Common myeloid progenitor, CD34-positive (primary cell): ENCODE data around the gene ZNF789.

Experiments
- CTCF ChIA-PET: fragments of 350-600 bp; sonication (Branson Sonifier 250); formaldehyde crosslinking; loops from one replicate; lab custom pipeline; 2021; ENCODE audit warnings: antibody characterized with exemption; lab: Charles Lee
- POLR2A ChIA-PET: fragments of 350-600 bp; sonication (Branson Sonifier 250); formaldehyde crosslinking; loops from one replicate; lab custom pipeline; 2021; ENCODE audit warnings: antibody characterized with exemption; lab: Charles Lee
- DNase-seq, 3 donors: peaks; one replicate each; pipeline versions ENCODE4 v3.0.0 to v3.0.0-alpha.2; 2013
- H3K27ac ChIP-seq, 2 experiments: 1 replicate in 1 of 2; 2 replicates in 1 of 2; pipeline ENCODE4 v1.7.0; 2013; ENCODE audit warnings: inconsistent platforms in 2 of 2, low read length in 2 of 2, mild to moderate bottlenecking in 2 of 2, low read depth in 1 of 2, moderate library complexity in 1 of 2; ENCODE audit not compliant: severe bottlenecking in 2 of 2, insufficient read depth in 1 of 2, poor library complexity in 1 of 2
- H3K27me3 ChIP-seq, 5 experiments: replicated peaks in 2 of 5; 1 replicate in 3 of 5; 2 replicates in 2 of 5; pipeline versions ENCODE4 v1.6.1 to v1.7.0; 2013; ENCODE audit warnings: low read length in 4 of 5, mild to moderate bottlenecking in 2 of 5, moderate library complexity in 2 of 5, inconsistent platforms in 1 of 5; ENCODE audit not compliant: insufficient read depth in 5 of 5, control insufficient read depth in 4 of 5
- H3K36me3 ChIP-seq, 4 experiments: 1 replicate in 2 of 4; 2 replicates in 2 of 4; pipeline versions ENCODE4 v1.6.1 to v1.7.0; 2013; ENCODE audit warnings: low read length in 3 of 4, control low read depth in 1 of 4, mild to moderate bottlenecking in 1 of 4; ENCODE audit not compliant: control insufficient read depth in 4 of 4, insufficient read depth in 4 of 4
- H3K4me1 ChIP-seq, 4 experiments: 1 replicate in 3 of 4; 2 replicates in 1 of 4; pipeline versions ENCODE4 v1.6.1 to v1.7.1; 2013; ENCODE audit warnings: low read length in 3 of 4, mild to moderate bottlenecking in 3 of 4, control low read depth in 1 of 4, inconsistent platforms in 1 of 4, moderate library complexity in 1 of 4; ENCODE audit not compliant: control insufficient read depth in 4 of 4, insufficient read depth in 4 of 4; ENCODE audit errors: control extremely low read depth in 1 of 4
- H3K4me3 ChIP-seq, 7 experiments: 1 replicate in 4 of 7; 2 replicates in 3 of 7; pipeline versions ENCODE4 v1.5.1 to v1.7.0; 2013; ENCODE audit warnings: mild to moderate bottlenecking in 7 of 7, low read length in 6 of 7, moderate library complexity in 6 of 7, inconsistent platforms in 2 of 7, low read depth in 2 of 7, control low read depth in 1 of 7; ENCODE audit not compliant: insufficient read depth in 4 of 7, control insufficient read depth in 1 of 7; ENCODE audit errors: extremely low read depth in 1 of 7
- H3K9me3 ChIP-seq, 5 experiments: 1 replicate in 4 of 5; 2 replicates in 1 of 5; pipeline versions ENCODE4 v1.6.1 to v1.7.1; 2013; ENCODE audit warnings: low read length in 4 of 5, mild to moderate bottlenecking in 2 of 5, inconsistent platforms in 1 of 5, low read depth in 1 of 5, moderate library complexity in 1 of 5; ENCODE audit not compliant: control insufficient read depth in 4 of 5, insufficient read depth in 2 of 5; ENCODE audit errors: control extremely low read depth in 1 of 5
- WGBS: methylation state at CpG from one replicate; pipeline ENCODE4 v1.1.5; 2013; ENCODE audit not compliant: insufficient coverage; 5-methylcytosine and 5-hydroxymethylcytosine counted together

ZNF789 gene

GRCh38 chr7:99457650-99458493 lies 14.8 kb upstream of the ZNF789 start:
- DNase-seq = no peak
- ChIA-PET CTCF (no interaction called here), POLR2A (no interaction called here)
- Histone ChIP-seq H3K27ac (no peak overlapping the region), H3K4me1 (no peaks in the 10 kb centered on the region), H3K4me3 (no peak overlapping the region), H3K27me3 (no peaks in the 10 kb centered on the region), H3K9me3 (peaks cover 0 to 2% (median 0%) of the 10 kb centered on the region in 5 experiments), H3K36me3 (peaks cover 3 to 90% (median 61%) of the 10 kb centered on the region in 4 experiments)
- 96% methylated on average over 24 of the region's 26 CpGs for WGBS

DNA sequence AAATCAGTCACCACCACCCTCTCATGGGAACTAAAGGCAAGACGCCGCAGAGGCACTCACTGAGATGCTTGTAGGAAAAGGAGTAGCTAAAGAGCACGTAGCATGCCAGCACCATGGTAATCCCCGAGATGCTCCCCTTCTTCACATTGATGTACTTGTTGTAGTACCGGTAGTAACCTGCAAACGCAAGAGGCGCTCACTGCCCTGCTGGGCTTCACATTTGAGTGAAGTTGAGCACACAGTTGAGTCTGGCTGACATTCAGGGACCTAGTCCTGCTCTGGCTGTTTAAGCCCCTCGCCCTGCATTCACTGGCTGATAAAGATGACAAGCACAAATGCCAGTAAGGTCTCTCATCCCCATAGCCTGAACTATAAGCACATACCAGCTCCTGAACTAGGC lies 13.6 kb upstream of the ZNF789 start:
- ChIA-PET POLR2A (no interaction called here), CTCF (interaction anchor here (1.5 kb wide), 2 partner anchors 15 to 41 kb away, joined by 5 read pairs; partner anchors contain the start of gene ZNF394)

GRCh38 chr7:99460651-99461050 lies 12.0 kb upstream of the ZNF789 start:
- 99% methylated on average over 11 of the region's 11 CpGs for WGBS
- POLR2A ChIA-PET = no interaction called here
- Histone ChIP-seq H3K27ac (no peak overlapping the region), H3K27me3 (no peaks in the 10 kb centered on the region), H3K36me3 (peaks cover 5 to 73% (median 49%) of the 10 kb centered on the region in 4 experiments), H3K9me3 (no peaks in the 10 kb centered on the region), H3K4me1 (peaks cover 2 to 13% (median 10%) of the 10 kb centered on the region in 4 experiments), H3K4me3 (no peak overlapping the region)
- CTCF ChIA-PET = interaction anchor here (1.1 to 1.5 kb wide), 3 partner anchors 11 to 40 kb away, joined by 3 to 5 read pairs (median 4); partner anchors contain the start of gene ZNF394
- DNase-seq = no peak

More for the DNA sequence above, 13.6 kb upstream of the ZNF789 start:
- 98% methylated on average over 8 of the region's 8 CpGs for WGBS
- Histone ChIP-seq H3K9me3 (peaks cover 0 to 2% (median 0%) of the 10 kb centered on the region in 5 experiments), H3K27me3 (no peaks in the 10 kb centered on the region), H3K27ac (no peak overlapping the region), H3K4me3 (no peak overlapping the region), H3K4me1 (peaks cover 0 to 2% (median 0%) of the 10 kb centered on the region in 4 experiments), H3K36me3 (peaks cover 5 to 87% (median 58%) of the 10 kb centered on the region in 4 experiments)
- DNase-seq = peak; percentile 19 to 54 (median 53)

DNA sequence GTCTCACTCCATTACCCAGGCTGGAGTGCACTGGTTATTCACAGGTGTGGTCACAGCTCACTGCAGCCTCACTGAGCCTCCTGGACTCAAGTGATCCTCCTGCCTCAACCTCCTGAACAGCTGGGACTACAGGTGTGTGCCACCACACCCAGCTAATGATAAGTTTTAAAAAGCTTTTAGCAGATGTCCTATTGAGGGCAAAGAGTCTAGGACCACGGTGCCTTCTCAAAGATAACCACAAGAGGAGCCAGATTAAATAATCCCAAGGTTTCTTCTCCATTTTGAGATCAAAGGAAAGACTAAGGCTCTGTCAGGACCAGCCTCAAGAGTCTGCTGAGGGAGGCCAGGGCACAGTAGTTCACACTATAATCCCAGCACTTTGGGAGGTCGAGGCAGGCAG lies 11.5 kb upstream of the ZNF789 start:
- Histone ChIP-seq H3K27ac (no peak overlapping the region), H3K27me3 (no peaks in the 10 kb centered on the region), H3K4me3 (no peak overlapping the region), H3K36me3 (peaks cover 5 to 68% (median 44%) of the 10 kb centered on the region in 4 experiments), H3K4me1 (peaks cover 2 to 18% (median 11%) of the 10 kb centered on the region in 4 experiments), H3K9me3 (no peaks in the 10 kb centered on the region)
- WGBS = 100% methylated on average over 2 of the region's 2 CpGs
- POLR2A ChIA-PET = no interaction called here
- DNase-seq = peak in 2 of 3 donors; percentile 25 to 31
- CTCF ChIA-PET = interaction anchor here (1.3 kb wide), 1 partner anchor 12 kb away, joined by 4 read pairs; no protein-coding TSS in a partner anchor

DNA sequence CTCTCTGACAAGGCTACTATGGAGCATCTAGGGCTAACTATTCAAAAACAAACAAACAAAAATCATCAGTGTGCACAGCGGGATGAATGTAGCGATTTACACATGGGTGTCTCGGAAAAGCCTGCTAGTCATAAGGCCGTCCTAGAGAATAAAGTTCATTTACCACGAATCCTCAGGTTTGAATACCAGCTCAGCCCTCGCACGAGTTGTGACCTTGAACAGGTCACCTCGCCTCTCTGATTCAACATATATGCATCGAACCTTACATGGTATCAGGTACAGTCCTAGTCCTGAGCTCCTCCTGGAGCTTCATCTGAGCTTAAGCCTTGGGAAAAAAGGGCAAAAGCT lies 7.3 kb upstream of the ZNF789 start:
- Histone ChIP-seq H3K9me3 (no peaks in the 10 kb centered on the region), H3K36me3 (peaks cover 5 to 27% (median 11%) of the 10 kb centered on the region in 4 experiments), H3K4me1 (peaks cover 2 to 20% (median 12%) of the 10 kb centered on the region in 4 experiments), H3K27ac (peak overlapping the region; percentile 83 to 95), H3K27me3 (peaks cover 0 to 4% (median 0%) of the 10 kb centered on the region in 5 experiments), H3K4me3 (peak overlapping the region; percentile 86 to 98 (median 90))
- peak in 1 of 3 donors; percentile 3 for DNase-seq
- POLR2A ChIA-PET = interaction anchor here (0.7 to 1.6 kb wide), 3 partner anchors 35 to 86 kb away, joined by 3 to 4 read pairs (median 3); partner anchors contain the start of genes FAM200A, ZKSCAN5 and ZNF394
- 5% methylated on average over 9 of the region's 9 CpGs for WGBS
- CTCF ChIA-PET = interaction anchor here (0.6 to 1.4 kb wide), 2 partner anchors 88 to 135 kb away, joined by 3 read pairs; no protein-coding TSS in a partner anchor

- Histone ChIP-seq H3K9me3 (no peaks in the 10 kb centered on the region), H3K36me3 (peaks cover 2 to 8% (median 7%) of the 10 kb centered on the region in 4 experiments), H3K27me3 (peaks cover 0 to 7% (median 0%) of the 10 kb centered on the region in 5 experiments), H3K4me1 (peaks cover 5 to 27% (median 13%) of the 10 kb centered on the region in 4 experiments), H3K27ac (no peak overlapping the region), H3K4me3 (no peak overlapping the region)
- ChIA-PET CTCF (interaction anchor here (0.6 kb wide), 1 partner anchor 23 kb away, joined by 3 read pairs; no protein-coding TSS in a partner anchor), POLR2A (no interaction called here)
- no peak for DNase-seq
- 95% methylated on average over 24 of the region's 29 CpGs for WGBS
Measured at GRCh38 chr7:99468336-99468918, 4.3 kb upstream of the ZNF789 start.
